PC-9 (cell line): ENCODE data around the gene ORMDL1. TPM values are rescaled to one million over a fixed set of nuclear protein-coding genes. Genes with fewer than 3 reads are reported as not detected.

Source experiments
- BruUV-seq: library from RNA; stranded (reverse); fragments of 400-500 nt; replicated peaks from 2 replicates; lab custom pipeline; 2021; lab: Mats Ljungman, UMichigan
- CTCF ChIA-PET: fragments of 300-600 bp; sonication (Branson Sonifier 250); formaldehyde crosslinking; loops from one replicate; lab custom pipeline; 2022; ENCODE audit warnings: antibody characterized with exemption; lab: Charles Lee
- POLR2A ChIA-PET: fragments of 300-600 bp; sonication (Branson Sonifier 250); formaldehyde crosslinking; loops from one replicate; lab custom pipeline; 2022; ENCODE audit warnings: antibody characterized with exemption; ENCODE audit not compliant: unreplicated experiment; lab: Charles Lee
- DNase-seq, 2 experiments: peaks; one replicate each; pipeline versions ENCODE4 v3.0.0 to v3.0.0-alpha.2; 2015 to 2022; ENCODE audit warnings: mixed read lengths in 1 of 2
- H2AFZ ChIP-seq: fragments of 200-600 bp; sonication (generic); 2 replicates; pipeline ENCODE4 v1.8.1; 2017; ENCODE audit warnings: antibody characterized with exemption
- H3F3A ChIP-seq: fragments of 200-600 bp; sonication (generic); 2 replicates; pipeline ENCODE4 v1.8.1; 2017; ENCODE audit warnings: antibody characterized with exemption, mild to moderate bottlenecking, low read depth; ENCODE audit not compliant: insufficient read depth
- H3K27ac ChIP-seq: fragments of 200-600 bp; sonication (generic); 2 replicates; pipeline ENCODE4 v1.6.1; 2016; ENCODE audit warnings: mixed run types
- H3K27me3 ChIP-seq: fragments of 200-600 bp; sonication (generic); 2 replicates; pipeline ENCODE4 v1.6.1; 2016; ENCODE audit warnings: low read depth, mixed run types; ENCODE audit not compliant: insufficient read depth
- H3K36me3 ChIP-seq: fragments of 200-600 bp; sonication (generic); 2 replicates; pipeline ENCODE4 v1.6.1; 2016; ENCODE audit warnings: low read depth, mixed run types
- H3K4me1 ChIP-seq: fragments of 200-600 bp; sonication (generic); replicated peaks from 2 replicates; pipeline ENCODE4 v1.6.1; 2016; ENCODE audit warnings: mixed run types; ENCODE audit not compliant: insufficient read depth
- H3K4me2 ChIP-seq: fragments of 200-600 bp; sonication (generic); 2 replicates; pipeline ENCODE4 v1.6.1; 2017; ENCODE audit warnings: mixed run types
- H3K4me3 ChIP-seq: fragments of 200-600 bp; sonication (generic); 2 replicates; pipeline ENCODE4 v1.6.1; 2016; ENCODE audit warnings: mixed run types
- H3K79me2 ChIP-seq: fragments of 200-600 bp; sonication (generic); 2 replicates; pipeline ENCODE4 v1.6.1; 2017; ENCODE audit warnings: low read depth, mixed run types
- H3K9me2 ChIP-seq: fragments of 200-600 bp; sonication (generic); 2 replicates; pipeline ENCODE4 v1.8.1; 2017; ENCODE audit warnings: mild to moderate bottlenecking; ENCODE audit not compliant: insufficient read depth
- H3K9me3 ChIP-seq: fragments of 200-600 bp; sonication (generic); 2 replicates; pipeline ENCODE4 v1.8.1; 2016; ENCODE audit warnings: low read depth; ENCODE audit not compliant: insufficient read depth
- H4K20me1 ChIP-seq: fragments of 200-600 bp; sonication (generic); 2 replicates; pipeline ENCODE4 v1.8.1; 2017; ENCODE audit not compliant: insufficient read depth
- CTCF ChIP-seq: fragments of 200-600 bp; sonication (generic); conservative IDR thresholded peaks from 2 replicates; pipeline ENCODE4 v1.6.1; 2017; ENCODE audit warnings: mixed run types, antibody characterized with exemption, mild to moderate bottlenecking, moderate library complexity
- EZH2 ChIP-seq: fragments of 200-600 bp; sonication (generic); IDR thresholded peaks from 2 replicates; pipeline ENCODE4 v1.8.0; 2017; ENCODE audit warnings: antibody characterized with exemption, low read depth
- intact Hi-C: fragments of 100-400 bp; cut with micrococcal nuclease; formaldehyde crosslinking; loops from one replicate; pipeline ENCODE4 v1.10.0; 2022; ENCODE audit not compliant: unreplicated experiment
- total RNA-seq: library from RNA; stranded (reverse); gene quantifications from 2 replicates; pipeline ENCODE4 v1.2.3, GENCODE V29; 2021

The ORMDL1 gene
- total RNA-seq, 1 experiment from 2014 or later: 32.7 TPM

- H2AFZ ChIP-seq: no peak overlapping the region
- H3K4me3 ChIP-seq: no peak overlapping the region
- intact Hi-C loops: no loop called here
- H3K27me3 ChIP-seq: no peaks in the 10 kb centered on the region
- H3F3A ChIP-seq: no peaks in the 10 kb centered on the region
- ChIA-PET CTCF (no interaction called here), POLR2A (no interaction called here)
- no peak overlapping the region for H3K4me2 ChIP-seq
- no peaks in the 10 kb centered on the region for H3K9me2 ChIP-seq
- BruUV-seq: no TSS peak
- no peak for DNase-seq
- no peaks in the 10 kb centered on the region for H3K79me2 ChIP-seq
- H4K20me1 ChIP-seq: no peaks in the 10 kb centered on the region
- H3K36me3 ChIP-seq: no peaks in the 10 kb centered on the region
- H3K9me3 ChIP-seq: no peaks in the 10 kb centered on the region
- no peaks in the 10 kb centered on the region for H3K4me1 ChIP-seq
- TF ChIP-seq EZH2 (no peak), CTCF (no peak)
- H3K27ac ChIP-seq: no peak overlapping the region
Observed at GRCh38 chr2:189803431-189803830, 19.3 kb upstream of the ORMDL1 start.

- no peaks in the 10 kb centered on the region for H3K79me2 ChIP-seq
- no peak overlapping the region for H3K4me2 ChIP-seq
- ChIA-PET POLR2A (no interaction called here), CTCF (no interaction called here)
- DNase-seq: no peak
- no peaks in the 10 kb centered on the region for H4K20me1 ChIP-seq
- TF ChIP-seq CTCF (no peak), EZH2 (no peak)
- H3K4me3 ChIP-seq: no peak overlapping the region
- H2AFZ ChIP-seq: no peak overlapping the region
- no peaks in the 10 kb centered on the region for H3K9me2 ChIP-seq
- no peaks in the 10 kb centered on the region for H3K27me3 ChIP-seq
- no TSS peak for BruUV-seq
- no peaks in the 10 kb centered on the region for H3K9me3 ChIP-seq
- no peaks in the 10 kb centered on the region for H3K36me3 ChIP-seq
- H3K27ac ChIP-seq: no peak overlapping the region
- H3F3A ChIP-seq: no peaks in the 10 kb centered on the region
- no peaks in the 10 kb centered on the region for H3K4me1 ChIP-seq
- intact Hi-C loops: no loop called here
Observed at GRCh38 chr2:189802396-189802912, 18.3 kb upstream of the ORMDL1 start.

GRCh38 chr2:189799531-189799930 lies 15.4 kb upstream of the ORMDL1 start:
- no TSS peak for BruUV-seq
- H3K9me2 ChIP-seq: no peaks in the 10 kb centered on the region
- H3F3A ChIP-seq: no peaks in the 10 kb centered on the region
- TF ChIP-seq EZH2: no peak
- no peak for TF ChIP-seq CTCF
- H3K27ac ChIP-seq: no peak overlapping the region
- H3K9me3 ChIP-seq: no peaks in the 10 kb centered on the region
- H3K36me3 ChIP-seq: no peaks in the 10 kb centered on the region
- ChIA-PET CTCF (no interaction called here), POLR2A (no interaction called here)
- H3K4me3 ChIP-seq: no peak overlapping the region
- H3K27me3 ChIP-seq: no peaks in the 10 kb centered on the region
- H3K4me2 ChIP-seq: no peak overlapping the region
- H3K4me1 ChIP-seq: no peaks in the 10 kb centered on the region
- intact Hi-C loops: loop anchor here (2.0 kb wide), 1 partner anchor 271 kb away; no protein-coding TSS in a partner anchor
- H4K20me1 ChIP-seq: no peaks in the 10 kb centered on the region
- no peak overlapping the region for H2AFZ ChIP-seq
- DNase-seq: no peak
- no peaks in the 10 kb centered on the region for H3K79me2 ChIP-seq
